AG20443 (cell line): ENCODE data around the gene ALK.

Experiments
- DNase-seq: peaks from one replicate; pipeline ENCODE4 v3.0.0; 2012; ENCODE audit warnings: low spot score, mixed read lengths

Gene ALK

GRCh38 chr2:29489568-29489967 lies 431.8 kb downstream of the ALK start:
- no peak for DNase-seq

GRCh38 chr2:29487967-29488555 lies 433.3 kb downstream of the ALK start:
- no peak for DNase-seq

GRCh38 chr2:29485631-29486030 lies 435.8 kb downstream of the ALK start:
- DNase-seq, result no peak

GRCh38 chr2:29485117-29485516 lies 436.3 kb downstream of the ALK start:
- no peak for DNase-seq

GRCh38 chr2:29482867-29483266 lies 438.5 kb downstream of the ALK start:
- DNase-seq, result no peak

GRCh38 chr2:29482348-29482747 lies 439.0 kb downstream of the ALK start:
- no peak for DNase-seq

GRCh38 chr2:29481313-29481712 lies 440.1 kb downstream of the ALK start:
- DNase-seq, result no peak

GRCh38 chr2:29480426-29480825 lies 441.0 kb downstream of the ALK start:
- DNase-seq, result no peak

GRCh38 chr2:29479401-29479800 lies 442.0 kb downstream of the ALK start:
- DNase-seq, result no peak

- no peak for DNase-seq
These were observed 442.7 kb downstream of the ALK start for GRCh38 chr2:29478641-29479040.

GRCh38 chr2:29477186-29477585 lies 444.2 kb downstream of the ALK start:
- no peak for DNase-seq

GRCh38 chr2:29475499-29475898 lies 445.9 kb downstream of the ALK start:
- no peak for DNase-seq

GRCh38 chr2:29469961-29470360 lies 451.4 kb downstream of the ALK start:
- DNase-seq, result no peak

GRCh38 chr2:29469516-29469915 lies 451.9 kb downstream of the ALK start:
- DNase-seq, result no peak

- DNase-seq, result peak; percentile 66
These were observed 458.0 kb downstream of the ALK start for GRCh38 chr2:29463181-29463900.

GRCh38 chr2:29462293-29462692 lies 459.1 kb downstream of the ALK start:
- DNase-seq, result peak; percentile 37

- DNase-seq, result no peak
These were observed 461.2 kb downstream of the ALK start for GRCh38 chr2:29460190-29460589.

GRCh38 chr2:29459445-29460179 lies 461.8 kb downstream of the ALK start:
- peak; percentile 77 for DNase-seq

- DNase-seq, result no peak
These were observed 465.0 kb downstream of the ALK start for GRCh38 chr2:29456429-29456828.

GRCh38 chr2:29455200-29455860 lies 466.1 kb downstream of the ALK start:
- DNase-seq, result no peak

GRCh38 chr2:29452036-29452435 lies 469.4 kb downstream of the ALK start:
- no peak for DNase-seq

GRCh38 chr2:29450596-29451222 lies 470.7 kb downstream of the ALK start:
- DNase-seq, result no peak
